ENCODE data around the gene PCDHGB4. TPM values are rescaled to one million over a fixed set of nuclear protein-coding genes. Genes with fewer than 3 reads are reported as not detected.
"Not testable (repeated sequence)": the region's sequence is repeated elsewhere in the genome, so short reads cannot be mapped to it uniquely, and the experiment has no call there.

Gene PCDHGB4
- total RNA-seq = 10 to 100 TPM in 3 of 4 donors, 1 to 10 TPM in 1; 8.2 to 17.1 (median 14.9) TPM

- H3K4me3 ChIP-seq; H3K27ac ChIP-seq; H3K27me3 ChIP-seq; H3K36me3 ChIP-seq; DNase-seq; intact Hi-C loops (cut with DNase I; ENCODE audit: low total_unique reads); H3K4me1 ChIP-seq: not testable (repeated sequence)
- TF ChIP-seq CTCF (IDR thresholded peaks at IDR 0.05) = peak in 1 of 4 experiments; percentile 27
- peaks cover 0 to 86% of the 10 kb centered on the region in 2 donors for H3K9me3 ChIP-seq
Measured at GRCh38 chr5:141387557-141388311, at the start of gene PCDHGB4. TSS of gene PCDHGB4 (plus strand) at chr5:141387698. CDS start at chr5:141387885, 187 bp downstream.

- H3K36me3 ChIP-seq = no peaks in the 10 kb centered on the region
- no peaks in the 10 kb centered on the region for H3K4me1 ChIP-seq
- DNase-seq = no peak
- H3K9me3 ChIP-seq = peaks cover 3 to 56% of the 10 kb centered on the region in 2 donors
- H3K4me3 ChIP-seq = peak within 1 kb of the TSS; percentile 0 to 25
- intact Hi-C loops (cut with DNase I; ENCODE audit: low total_unique reads) = no loop called here
- peak in 3 of 4 experiments; percentile 31 to 41 (median 35) for TF ChIP-seq CTCF (IDR thresholded peaks at IDR 0.05)
- no peak for TF ChIP-seq POLR2A (IDR thresholded peaks at IDR 0.05)
- H3K27me3 ChIP-seq = no peaks in the 10 kb centered on the region
- H3K27ac ChIP-seq = no peak within 1 kb of the TSS
Measured at GRCh38 chr5:141338538-141339306, 48.8 kb upstream of the PCDHGB4 start, which contains the start of gene PCDHGA2. TSS of gene PCDHGA2 (plus strand) at chr5:141338760.

GRCh38 chr5:141340781-141341354 is 46.6 kb upstream of the PCDHGB4 start:
- DNase-seq = not testable (repeated sequence)

GRCh38 chr5:141342773-141343172 is 44.7 kb upstream of the PCDHGB4 start:
- DNase-seq = no peak
- H3K4me1 ChIP-seq = no peaks in the 10 kb centered on the region
- TF ChIP-seq CTCF (IDR thresholded peaks at IDR 0.05) = no peak
- TF ChIP-seq POLR2A (IDR thresholded peaks at IDR 0.05) = no peak
- no peaks in the 10 kb centered on the region for H3K36me3 ChIP-seq
- H3K9me3 ChIP-seq = peaks cover 3 to 61% of the 10 kb centered on the region in 2 donors
- no peaks in the 10 kb centered on the region for H3K27me3 ChIP-seq
- intact Hi-C loops (cut with DNase I; ENCODE audit: low total_unique reads) = no loop called here
- no peak overlapping the region for H3K27ac ChIP-seq
- no peak overlapping the region for H3K4me3 ChIP-seq

More at GRCh38 chr5:141340781-141341354, 46.6 kb upstream of the PCDHGB4 start:
- intact Hi-C loops (cut with DNase I; ENCODE audit: low total_unique reads); H3K4me1 ChIP-seq; H3K36me3 ChIP-seq; H3K27me3 ChIP-seq; H3K27ac ChIP-seq; H3K4me3 ChIP-seq: not testable (repeated sequence)
- H3K9me3 ChIP-seq = peaks cover 3 to 62% of the 10 kb centered on the region in 2 donors

- Histone ChIP-seq H3K36me3 (no peaks in the 10 kb centered on the region), H3K27ac (no peak within 1 kb of the TSS), H3K9me3 (peaks cover 3 to 58% of the 10 kb centered on the region in 2 donors), H3K4me1 (no peaks in the 10 kb centered on the region), H3K4me3 (peak within 1 kb of the TSS in 1 of 2 donors; percentile 5), H3K27me3 (no peaks in the 10 kb centered on the region)
- TF ChIP-seq CTCF (IDR thresholded peaks at IDR 0.05) (no peak), POLR2A (IDR thresholded peaks at IDR 0.05) (no peak)
- intact Hi-C loops (cut with DNase I; ENCODE audit: low total_unique reads) = no loop called here
- DNase-seq = no peak
Measured at GRCh38 chr5:141343242-141343952, 44.1 kb upstream of the PCDHGB4 start, which contains the start of gene PCDHGA3. TSS of gene PCDHGA3 (plus strand) at chr5:141343829. CDS start at chr5:141344034, 205 bp downstream.

Data from uterus (tissue), 4 donors.